ENCODE results near the gene CPA2.
"Not testable (repeated sequence)": the region's sequence is repeated elsewhere in the genome, so short reads cannot be mapped to it uniquely, and the experiment has no call there.

Gene CPA2

GRCh38 chr7:130234078-130234477, 32.6 kb upstream of the CPA2 start:
- Mint-ChIP-seq H3K27ac (no peak overlapping the region), H3K36me3 (ENCODE audit: insufficient read depth) (peaks cover 3% of the 10 kb centered on the region), H3K27me3 (peaks cover 32 to 61% of the 10 kb centered on the region in 2 donors), H3K9me3 (no peaks in the 10 kb centered on the region), H3K4me3 (no peak overlapping the region), H3K4me1 (ENCODE audit: low read depth in 2 of 2) (no peaks in the 10 kb centered on the region)
- DNase-seq (no peak), ATAC-seq (replicated peaks) (no peak)

- H3K36me3 Mint-ChIP-seq (ENCODE audit: insufficient read depth); H3K4me1 Mint-ChIP-seq (ENCODE audit: low read depth in 2 of 2); H3K9me3 Mint-ChIP-seq; H3K27ac Mint-ChIP-seq; H3K4me3 Mint-ChIP-seq; DNase-seq; ATAC-seq (replicated peaks): not testable (repeated sequence)
- peaks cover 32 to 51% of the 10 kb centered on the region in 2 donors for H3K27me3 Mint-ChIP-seq
These were observed 30.3 kb upstream of the CPA2 start for GRCh38 chr7:130236361-130236760.

- Mint-ChIP-seq H3K4me1 (ENCODE audit: low read depth in 2 of 2) (peaks cover 0 to 6% of the 10 kb centered on the region in 2 donors), H3K36me3 (ENCODE audit: insufficient read depth) (peaks cover 3% of the 10 kb centered on the region), H3K27ac (no peak overlapping the region), H3K27me3 (peaks cover 41 to 45% of the 10 kb centered on the region in 2 donors), H3K4me3 (no peak overlapping the region), H3K9me3 (no peaks in the 10 kb centered on the region)
- no peak for DNase-seq
- no peak for ATAC-seq (replicated peaks)
These were observed 26.4 kb upstream of the CPA2 start for GRCh38 chr7:130240240-130240639.

GRCh38 chr7:130242198-130243014, 24.3 kb upstream of the CPA2 start:
- H3K27ac Mint-ChIP-seq: no peak overlapping the region
- ATAC-seq (replicated peaks): peak; percentile 55

GRCh38 chr7:130243486-130243885, 23.2 kb upstream of the CPA2 start:
- H3K27me3 Mint-ChIP-seq: peaks cover 24 to 44% of the 10 kb centered on the region in 2 donors
- H3K27ac Mint-ChIP-seq; H3K9me3 Mint-ChIP-seq; H3K36me3 Mint-ChIP-seq (ENCODE audit: insufficient read depth); ATAC-seq (replicated peaks); H3K4me3 Mint-ChIP-seq; H3K4me1 Mint-ChIP-seq (ENCODE audit: low read depth in 2 of 2); DNase-seq: not testable (repeated sequence)

More at GRCh38 chr7:130242198-130243014, 24.3 kb upstream of the CPA2 start:
- H3K9me3 Mint-ChIP-seq: no peaks in the 10 kb centered on the region
- H3K27me3 Mint-ChIP-seq: peaks cover 26 to 44% of the 10 kb centered on the region in 2 donors
- H3K4me3 Mint-ChIP-seq: no peak overlapping the region
- H3K36me3 Mint-ChIP-seq (ENCODE audit: insufficient read depth): no peaks in the 10 kb centered on the region
- peak; percentile 22 to 31 (median 23) for DNase-seq
- H3K4me1 Mint-ChIP-seq (ENCODE audit: low read depth in 2 of 2): peaks cover 0 to 6% of the 10 kb centered on the region in 2 donors

GRCh38 chr7:130246491-130246890, 20.2 kb upstream of the CPA2 start:
- H3K36me3 Mint-ChIP-seq (ENCODE audit: insufficient read depth); H3K27ac Mint-ChIP-seq; H3K4me3 Mint-ChIP-seq; ATAC-seq (replicated peaks); H3K4me1 Mint-ChIP-seq (ENCODE audit: low read depth in 2 of 2); DNase-seq; H3K9me3 Mint-ChIP-seq: not testable (repeated sequence)
- H3K27me3 Mint-ChIP-seq: peaks cover 24 to 50% of the 10 kb centered on the region in 2 donors

- peaks cover 45 to 60% of the 10 kb centered on the region in 2 donors for H3K27me3 Mint-ChIP-seq
- not testable (repeated sequence) for ATAC-seq (replicated peaks); H3K9me3 Mint-ChIP-seq; H3K36me3 Mint-ChIP-seq (ENCODE audit: insufficient read depth); H3K4me1 Mint-ChIP-seq (ENCODE audit: low read depth in 2 of 2); DNase-seq; H3K27ac Mint-ChIP-seq; H3K4me3 Mint-ChIP-seq
These were observed 17.8 kb upstream of the CPA2 start for GRCh38 chr7:130248842-130249241.

- ATAC-seq (replicated peaks); DNase-seq; H3K36me3 Mint-ChIP-seq (ENCODE audit: insufficient read depth); H3K4me3 Mint-ChIP-seq; H3K9me3 Mint-ChIP-seq; H3K4me1 Mint-ChIP-seq (ENCODE audit: low read depth in 2 of 2); H3K27ac Mint-ChIP-seq: not testable (repeated sequence)
- peaks cover 43 to 59% of the 10 kb centered on the region in 2 donors for H3K27me3 Mint-ChIP-seq
These were observed 17.0 kb upstream of the CPA2 start for GRCh38 chr7:130249626-130250025.

- ATAC-seq (replicated peaks) (no peak), DNase-seq (no peak)
- no peaks in the 10 kb centered on the region for H3K36me3 Mint-ChIP-seq (ENCODE audit: insufficient read depth)
- no peak overlapping the region for H3K4me3 Mint-ChIP-seq
- peaks cover 38 to 41% of the 10 kb centered on the region in 2 donors for H3K27me3 Mint-ChIP-seq
- peaks cover 0 to 1% of the 10 kb centered on the region in 2 donors for H3K9me3 Mint-ChIP-seq
- H3K4me1 Mint-ChIP-seq (ENCODE audit: low read depth in 2 of 2): no peaks in the 10 kb centered on the region
- H3K27ac Mint-ChIP-seq: no peak overlapping the region
These were observed 12.1 kb upstream of the CPA2 start for GRCh38 chr7:130254555-130254954.

GRCh38 chr7:130256704-130257103, 10.0 kb upstream of the CPA2 start:
- Mint-ChIP-seq H3K27ac (no peak overlapping the region), H3K27me3 (peaks cover 32 to 46% of the 10 kb centered on the region in 2 donors), H3K4me3 (no peak overlapping the region), H3K9me3 (peaks cover 0 to 1% of the 10 kb centered on the region in 2 donors), H3K4me1 (ENCODE audit: low read depth in 2 of 2) (no peaks in the 10 kb centered on the region), H3K36me3 (ENCODE audit: insufficient read depth) (no peaks in the 10 kb centered on the region)
- DNase-seq: no peak
- ATAC-seq (replicated peaks): no peak

- no peaks in the 10 kb centered on the region for H3K36me3 Mint-ChIP-seq (ENCODE audit: insufficient read depth)
- peaks cover 25 to 46% of the 10 kb centered on the region in 2 donors for H3K27me3 Mint-ChIP-seq
- ATAC-seq (replicated peaks) (no peak), DNase-seq (no peak)
- no peak overlapping the region for H3K4me3 Mint-ChIP-seq
- H3K4me1 Mint-ChIP-seq (ENCODE audit: low read depth in 2 of 2): no peaks in the 10 kb centered on the region
- H3K9me3 Mint-ChIP-seq: peaks cover 0 to 1% of the 10 kb centered on the region in 2 donors
- no peak overlapping the region for H3K27ac Mint-ChIP-seq
These were observed 8.1 kb upstream of the CPA2 start for GRCh38 chr7:130258494-130259078.

GRCh38 chr7:130262448-130262847, 4.2 kb upstream of the CPA2 start:
- Mint-ChIP-seq H3K4me1 (ENCODE audit: low read depth in 2 of 2) (no peaks in the 10 kb centered on the region), H3K4me3 (no peak overlapping the region), H3K36me3 (ENCODE audit: insufficient read depth) (no peaks in the 10 kb centered on the region), H3K27me3 (peaks cover 32 to 41% of the 10 kb centered on the region in 2 donors), H3K27ac (no peak overlapping the region), H3K9me3 (peaks cover 0 to 1% of the 10 kb centered on the region in 2 donors)
- no peak for DNase-seq
- ATAC-seq (replicated peaks): no peak

- no peak for DNase-seq
- H3K4me1 Mint-ChIP-seq (ENCODE audit: low read depth in 2 of 2): no peaks in the 10 kb centered on the region
- H3K27me3 Mint-ChIP-seq: peaks cover 37 to 41% of the 10 kb centered on the region in 2 donors
- H3K27ac Mint-ChIP-seq: no peak overlapping the region
- peaks cover 0 to 1% of the 10 kb centered on the region in 2 donors for H3K9me3 Mint-ChIP-seq
- no peak for ATAC-seq (replicated peaks)
- no peak overlapping the region for H3K4me3 Mint-ChIP-seq
- no peaks in the 10 kb centered on the region for H3K36me3 Mint-ChIP-seq (ENCODE audit: insufficient read depth)
These were observed 3.5 kb upstream of the CPA2 start for GRCh38 chr7:130263130-130263529.

GRCh38 chr7:130266961-130267321, 278 bp downstream of the CPA2 start:
- H3K27ac Mint-ChIP-seq: no peak overlapping the region
- ATAC-seq (replicated peaks): no peak
- H3K4me1 Mint-ChIP-seq (ENCODE audit: low read depth in 2 of 2): no peaks in the 10 kb centered on the region
- H3K9me3 Mint-ChIP-seq: no peaks in the 10 kb centered on the region
- DNase-seq: no peak
- no peaks in the 10 kb centered on the region for H3K36me3 Mint-ChIP-seq (ENCODE audit: insufficient read depth)
- H3K27me3 Mint-ChIP-seq: peaks cover 43 to 54% of the 10 kb centered on the region in 2 donors
- no peak overlapping the region for H3K4me3 Mint-ChIP-seq

Data from effector memory CD8-positive, alpha-beta T cell (primary cell).